22Rv1 (cell line): ENCODE data around the gene IBTK.

Experiments used
- ZFX ChIP-seq: fragments of 450-650 bp; IDR thresholded peaks from 2 replicates; pipeline ENCODE4 v1.6.1; 2017; ENCODE audit warnings: antibody characterized with exemption, borderline replicate concordance
- TF ChIP-seq, protein P1 (sequence below): fragments of 450-650 bp; IDR thresholded peaks from 2 replicates; pipeline ENCODE4 v1.5.1; 2017; ENCODE audit warnings: mild to moderate bottlenecking

DNA sequence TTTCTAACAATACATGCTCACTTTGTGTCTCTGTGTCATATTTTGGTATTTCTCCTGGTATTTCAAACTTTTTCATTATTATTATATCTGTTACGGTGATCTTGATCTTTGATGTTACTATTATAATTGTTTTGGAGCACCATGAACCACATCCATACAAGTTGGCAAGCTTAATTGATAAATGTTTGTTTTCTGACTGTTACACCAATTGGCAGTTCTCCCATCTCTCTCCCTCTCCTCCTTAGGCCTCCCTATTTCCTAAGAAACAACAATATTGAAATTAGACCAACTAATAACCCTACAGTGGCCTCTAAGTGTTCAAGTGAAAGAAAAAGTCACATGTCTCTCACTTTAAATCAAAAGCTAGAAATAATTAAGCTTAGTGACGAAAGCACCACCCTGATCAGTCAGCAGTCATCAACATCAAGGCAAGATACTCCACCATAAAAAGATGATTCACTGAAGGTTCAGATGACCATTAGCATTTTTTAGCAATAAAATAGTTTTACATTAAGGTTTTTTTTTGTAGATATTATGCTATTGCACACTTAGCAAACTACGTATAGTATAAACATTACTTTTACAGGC lies 61.5 kb downstream of the IBTK start:
- TF ChIP-seq, protein P1, sequence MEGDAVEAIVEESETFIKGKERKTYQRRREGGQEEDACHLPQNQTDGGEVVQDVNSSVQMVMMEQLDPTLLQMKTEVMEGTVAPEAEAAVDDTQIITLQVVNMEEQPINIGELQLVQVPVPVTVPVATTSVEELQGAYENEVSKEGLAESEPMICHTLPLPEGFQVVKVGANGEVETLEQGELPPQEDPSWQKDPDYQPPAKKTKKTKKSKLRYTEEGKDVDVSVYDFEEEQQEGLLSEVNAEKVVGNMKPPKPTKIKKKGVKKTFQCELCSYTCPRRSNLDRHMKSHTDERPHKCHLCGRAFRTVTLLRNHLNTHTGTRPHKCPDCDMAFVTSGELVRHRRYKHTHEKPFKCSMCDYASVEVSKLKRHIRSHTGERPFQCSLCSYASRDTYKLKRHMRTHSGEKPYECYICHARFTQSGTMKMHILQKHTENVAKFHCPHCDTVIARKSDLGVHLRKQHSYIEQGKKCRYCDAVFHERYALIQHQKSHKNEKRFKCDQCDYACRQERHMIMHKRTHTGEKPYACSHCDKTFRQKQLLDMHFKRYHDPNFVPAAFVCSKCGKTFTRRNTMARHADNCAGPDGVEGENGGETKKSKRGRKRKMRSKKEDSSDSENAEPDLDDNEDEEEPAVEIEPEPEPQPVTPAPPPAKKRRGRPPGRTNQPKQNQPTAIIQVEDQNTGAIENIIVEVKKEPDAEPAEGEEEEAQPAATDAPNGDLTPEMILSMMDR: no peak
- TF ChIP-seq ZFX: no peak
